ENCODE measurements around the gene CPZ. TPM values are rescaled to one million over a fixed set of nuclear protein-coding genes. Genes with fewer than 3 reads are reported as not detected.

CPZ gene
- total and polyA plus RNA-seq, 2 experiments from 2014 or later, result 24.6 to 37.3 TPM

- no peak overlapping the region for H3K27ac Mint-ChIP-seq
- no peak overlapping the region for H3K4me3 ChIP-seq
- H3K36me3 Mint-ChIP-seq (ENCODE audit: low read depth), result no peaks in the 10 kb centered on the region
- H3K79me2 ChIP-seq (replicated peaks; ENCODE audit: insufficient read depth), result no peaks in the 10 kb centered on the region
- no peak overlapping the region for H3K27ac ChIP-seq (ENCODE audit: low read depth)
- no peak for TF ChIP-seq JUNB (IDR thresholded peaks at IDR 0.05; ENCODE audit: unreplicated experiment)
- TF ChIP-seq POLR2AphosphoS5 (IDR thresholded peaks at IDR 0.05; ENCODE audit: low read depth), result no peak
- no peak for TF ChIP-seq NANOG (IDR thresholded peaks at IDR 0.05; ENCODE audit: borderline replicate concordance)
- no peak for TF ChIP-seq ZNF462 (CRISPR knock-in tag; IDR thresholded peaks at IDR 0.05)
- no peak for TF ChIP-seq REST (IDR thresholded peaks at IDR 0.05; ENCODE audit: unreplicated experiment)
- no peak for TF ChIP-seq CREB1 (CRISPR knock-in tag; IDR thresholded peaks at IDR 0.05; ENCODE audit: low read depth)
- no peak for TF ChIP-seq ZNF331 (CRISPR knock-in tag; IDR thresholded peaks at IDR 0.05; ENCODE audit: low read depth)
- no peak for TF ChIP-seq EZH2phosphoT487 (IDR thresholded peaks at IDR 0.05; ENCODE audit: unreplicated experiment)
- no peak for TF ChIP-seq EZH2 (IDR thresholded peaks at IDR 0.05; ENCODE audit: low read depth, unreplicated experiment)
- no peak for TF ChIP-seq CTCF (conservative IDR thresholded peaks at IDR 0.05; ENCODE audit: low read depth in 2 of 2)
- no peak for TF ChIP-seq ETS1 (IDR thresholded peaks at IDR 0.05)
- no peak for TF ChIP-seq STAT1 (IDR thresholded peaks at IDR 0.05; ENCODE audit: unreplicated experiment)
- no peak for TF ChIP-seq ZNF114 (CRISPR knock-in tag; IDR thresholded peaks at IDR 0.05)
- no peaks in the 10 kb centered on the region for H3K4me1 ChIP-seq (ENCODE audit: insufficient read depth)
- H3F3A ChIP-seq (replicated peaks; ENCODE audit: low read depth), result 0 out of 2 replicates have a peak, but pooled peaks cover 2% of the 10 kb centered on the region
- no peak overlapping the region for H2AFZ ChIP-seq
- H3K4me3 Mint-ChIP-seq, result no peak overlapping the region
- H3K36me3 ChIP-seq (ENCODE audit: insufficient read depth), result no peaks in the 10 kb centered on the region
- DNase-seq (ENCODE audit: low spot score) (no peak), ATAC-seq (no peak)
- no peaks in the 10 kb centered on the region for H3K27me3 ChIP-seq (ENCODE audit: insufficient read depth)
- H4K20me1 ChIP-seq (replicated peaks; ENCODE audit: insufficient read depth), result no peaks in the 10 kb centered on the region
- no peaks in the 10 kb centered on the region; the same call in 2 of the 3 replicates for H3K4me1 Mint-ChIP-seq
- peaks cover 20% of the 10 kb centered on the region for H3K27me3 Mint-ChIP-seq (ENCODE audit: insufficient read depth, low read depth, poor library complexity)
- H3K9me2 ChIP-seq (ENCODE audit: insufficient read depth), result no peaks in the 10 kb centered on the region
- H3K4me2 ChIP-seq, result no peak overlapping the region
- no peaks in the 10 kb centered on the region; the same call in 2 of the 3 replicates for H3K9me3 Mint-ChIP-seq
Observed at GRCh38 chr4:8641931-8642650, 49.5 kb downstream of the CPZ start.

Measured in GM23338 (cell line).